Measurements from ENCODE around the gene FAM171A1.

- TF ChIP-seq CTCF (IDR thresholded peaks at IDR 0.05), result no peak
- no peak for TF ChIP-seq POLR2A (IDR thresholded peaks at IDR 0.05)
Measured at GRCh38 chr10:15253951-15254807, 116.9 kb downstream of the FAM171A1 start.

Data from uterus (tissue), 2 donors.